ENCODE results near the gene ASB10. TPM values are rescaled to one million over a fixed set of nuclear protein-coding genes. Genes with fewer than 3 reads are reported as not detected.

ASB10 gene
- total RNA-seq, 1 donor from 2014 or later = not detected

GRCh38 chr7:151128716-151129115, 58.3 kb downstream of the ASB10 start:
- Histone ChIP-seq H3K36me3 (peaks cover 37 to 59% of the 10 kb centered on the region in 2 donors), H3K27ac (no peak overlapping the region), H3K4me1 (peaks cover 3 to 5% of the 10 kb centered on the region in 2 donors), H3K9me3 (no peaks in the 10 kb centered on the region), H3K27me3 (no peaks in the 10 kb centered on the region), H3K4me3 (no peak overlapping the region)
- no peak for DNase-seq (ENCODE audit: low spot score in 2 of 2)
- no peak for TF ChIP-seq CTCF (IDR thresholded peaks at IDR 0.05)
- intact Hi-C loops (cut with DNase I) = no loop called here

GRCh38 chr7:151128144-151128543, 58.9 kb downstream of the ASB10 start:
- DNase-seq (ENCODE audit: low spot score in 2 of 2) = no peak
- Histone ChIP-seq H3K27me3 (no peaks in the 10 kb centered on the region), H3K36me3 (peaks cover 37 to 59% of the 10 kb centered on the region in 2 donors), H3K27ac (no peak overlapping the region), H3K4me3 (no peak overlapping the region), H3K4me1 (peaks cover 3 to 5% of the 10 kb centered on the region in 2 donors), H3K9me3 (no peaks in the 10 kb centered on the region)
- intact Hi-C loops (cut with DNase I) = no loop called here
- TF ChIP-seq CTCF (IDR thresholded peaks at IDR 0.05) = no peak

- H3K36me3 ChIP-seq = peaks cover 24 to 54% of the 10 kb centered on the region in 2 donors
- H3K9me3 ChIP-seq = no peaks in the 10 kb centered on the region
- H3K4me3 ChIP-seq = peak overlapping the region in 1 of 2 donors; percentile 68
- peaks cover 3 to 5% of the 10 kb centered on the region in 2 donors for H3K4me1 ChIP-seq
- intact Hi-C loops (cut with DNase I) = no loop called here
- no peak for TF ChIP-seq CTCF (IDR thresholded peaks at IDR 0.05)
- no peak for DNase-seq (ENCODE audit: low spot score in 2 of 2)
- H3K27me3 ChIP-seq = no peaks in the 10 kb centered on the region
- H3K27ac ChIP-seq = no peak overlapping the region
Observed at GRCh38 chr7:151126491-151127137, 60.4 kb downstream of the ASB10 start.

- no peak for TF ChIP-seq CTCF (IDR thresholded peaks at IDR 0.05)
- H3K36me3 ChIP-seq = peaks cover 26 to 54% of the 10 kb centered on the region in 2 donors
- no peaks in the 10 kb centered on the region for H3K9me3 ChIP-seq
- peak overlapping the region; percentile 43 to 68 for H3K4me3 ChIP-seq
- DNase-seq (ENCODE audit: low spot score in 2 of 2) = no peak
- peaks cover 3 to 5% of the 10 kb centered on the region in 2 donors for H3K4me1 ChIP-seq
- H3K27me3 ChIP-seq = no peaks in the 10 kb centered on the region
- intact Hi-C loops (cut with DNase I) = loop anchor here (2.0 kb wide), 1 partner anchor 177 kb away; no protein-coding TSS in a partner anchor
- no peak overlapping the region for H3K27ac ChIP-seq
Observed at GRCh38 chr7:151125846-151126481, 61.1 kb downstream of the ASB10 start.

Other genes starting within 250 kb of the ASB10 start
- gene KCNH2, start 208.9 kb downstream of the ASB10 start, total RNA-seq = not detected
- gene NOS3, start 196.2 kb downstream of the ASB10 start, total RNA-seq = 185 TPM
- not detected for gene ATG9B, start 162.8 kb downstream of the ASB10 start, total RNA-seq
- gene ABCB8, start 158.8 kb downstream of the ASB10 start, total RNA-seq = 50.8 TPM
- not detected for gene ASIC3, start 138.7 kb downstream of the ASB10 start, total RNA-seq
- gene CDK5, start 129.4 kb downstream of the ASB10 start, total RNA-seq = 15.8 TPM
- gene SLC4A2, start 127.7 kb downstream of the ASB10 start, total RNA-seq = 390 TPM
- 121 TPM for gene FASTK, start 106.4 kb downstream of the ASB10 start, total RNA-seq
- gene TMUB1, start 103.8 kb downstream of the ASB10 start, total RNA-seq = 143 TPM
- 82.6 TPM for gene AGAP3, start 100.8 kb downstream of the ASB10 start, total RNA-seq
- not detected for gene GBX1, start 19.6 kb downstream of the ASB10 start, total RNA-seq
- gene H2BK1, start 23.2 kb upstream of the ASB10 start, total RNA-seq = not detected
- gene ABCF2, start 40.0 kb upstream of the ASB10 start, total RNA-seq = 85.3 TPM
- 40.3 TPM for gene CHPF2, start 45.2 kb upstream of the ASB10 start, total RNA-seq
- gene SMARCD3, start 61.4 kb upstream of the ASB10 start, total RNA-seq = 105 TPM
- 28.2 TPM for gene NUB1, start 154.6 kb upstream of the ASB10 start, total RNA-seq
- gene WDR86, start 222.8 kb upstream of the ASB10 start, total RNA-seq = 4.0 TPM